GM21390 (cell line): Measurements from ENCODE around the gene AGBL1.

Experiments
- ATAC-seq: cut with Tn5 transposase; IDR thresholded peaks from one replicate; pipeline ENCODE4 v1.9.1; 2021; ENCODE audit not compliant: unreplicated experiment

The AGBL1 gene

DNA sequence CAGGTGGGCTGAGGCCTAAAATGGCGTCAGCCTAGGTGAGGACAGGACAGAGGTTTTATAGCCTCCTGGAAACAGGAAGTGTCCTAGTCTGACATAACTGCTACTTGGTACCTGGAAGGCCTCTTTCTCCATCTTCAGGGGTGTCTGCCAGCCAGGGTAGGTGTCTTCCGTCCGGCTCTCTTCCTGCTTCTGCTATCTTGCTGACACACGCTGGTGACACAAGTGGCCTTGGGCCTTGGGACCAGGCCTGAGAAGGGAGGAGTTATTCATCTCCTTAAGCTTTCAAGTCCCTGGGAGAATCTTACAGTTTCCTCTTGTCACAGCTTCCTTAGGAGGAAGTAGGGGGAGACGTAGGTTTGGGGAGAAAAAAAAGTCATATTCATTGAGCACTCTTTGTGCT is 551.3 kb downstream of the AGBL1 start:
- no peak for ATAC-seq

DNA sequence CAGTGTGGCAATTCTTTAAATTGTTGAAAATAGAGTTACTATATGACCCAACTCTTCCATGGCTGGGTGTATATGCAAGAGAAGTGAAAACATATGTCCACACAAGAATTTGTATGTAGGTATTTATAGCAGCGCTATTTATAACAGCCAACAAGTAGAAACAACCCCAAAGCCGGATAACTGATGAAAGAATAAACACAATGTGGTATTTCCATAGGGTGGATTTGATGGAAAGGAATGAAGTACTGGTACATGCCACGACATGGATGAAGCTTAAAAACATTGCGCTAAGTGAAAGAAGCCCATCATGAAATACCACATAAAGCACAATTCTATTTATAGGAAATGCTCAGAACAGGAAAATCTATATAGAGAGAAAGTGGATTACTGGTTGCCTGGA is 554.5 kb downstream of the AGBL1 start:
- no peak for ATAC-seq

DNA sequence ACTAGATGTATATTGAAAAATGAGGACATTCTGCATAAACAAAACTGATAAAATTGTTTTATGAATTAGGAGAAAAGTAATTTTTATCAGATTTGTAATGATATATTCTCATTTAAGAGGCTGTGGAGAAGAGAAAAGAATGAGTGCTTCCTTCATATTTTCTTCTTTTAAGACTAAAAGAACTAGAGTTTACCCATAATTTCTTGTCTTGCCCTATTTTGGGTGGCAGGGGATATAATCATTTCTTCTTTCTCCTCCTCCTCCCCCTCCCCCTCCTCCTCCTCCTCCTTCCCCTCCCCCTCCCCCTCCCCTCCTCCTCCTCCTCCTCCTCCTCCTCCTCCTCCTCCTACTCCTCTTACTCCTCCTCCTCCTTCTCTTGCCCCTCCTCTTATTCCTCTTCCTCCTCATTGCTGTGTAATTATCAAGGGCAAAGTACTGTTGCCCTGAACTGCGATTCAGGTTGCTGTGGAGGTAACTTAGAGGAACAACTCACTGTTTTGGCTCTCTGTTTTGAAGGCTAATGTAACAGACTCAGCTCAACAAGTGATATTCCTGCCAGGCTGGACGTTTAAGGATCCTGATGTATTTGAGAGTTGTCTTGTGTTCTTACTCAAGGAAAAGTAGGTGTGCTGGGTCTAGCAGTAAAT is 555.4 kb downstream of the AGBL1 start:
- no peak for ATAC-seq

DNA sequence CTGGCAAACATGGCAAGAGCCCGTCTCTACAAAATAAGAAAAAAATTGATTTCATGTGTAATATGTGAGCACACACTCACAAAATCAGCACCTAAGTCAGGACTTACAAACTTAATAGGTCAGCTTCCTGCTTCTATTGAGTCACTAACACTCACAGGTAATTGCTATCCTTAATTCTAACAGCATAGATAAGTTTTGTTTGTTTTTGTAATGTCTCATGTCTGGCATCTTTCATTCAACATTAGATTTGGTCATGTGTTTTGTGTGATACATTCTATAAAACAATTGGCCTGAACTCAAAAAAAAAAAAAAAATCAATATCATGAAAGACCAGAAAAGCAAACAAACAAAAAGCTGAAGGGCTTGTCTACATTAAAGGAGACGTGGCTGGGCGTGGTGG is 564.7 kb downstream of the AGBL1 start:
- no peak for ATAC-seq

DNA sequence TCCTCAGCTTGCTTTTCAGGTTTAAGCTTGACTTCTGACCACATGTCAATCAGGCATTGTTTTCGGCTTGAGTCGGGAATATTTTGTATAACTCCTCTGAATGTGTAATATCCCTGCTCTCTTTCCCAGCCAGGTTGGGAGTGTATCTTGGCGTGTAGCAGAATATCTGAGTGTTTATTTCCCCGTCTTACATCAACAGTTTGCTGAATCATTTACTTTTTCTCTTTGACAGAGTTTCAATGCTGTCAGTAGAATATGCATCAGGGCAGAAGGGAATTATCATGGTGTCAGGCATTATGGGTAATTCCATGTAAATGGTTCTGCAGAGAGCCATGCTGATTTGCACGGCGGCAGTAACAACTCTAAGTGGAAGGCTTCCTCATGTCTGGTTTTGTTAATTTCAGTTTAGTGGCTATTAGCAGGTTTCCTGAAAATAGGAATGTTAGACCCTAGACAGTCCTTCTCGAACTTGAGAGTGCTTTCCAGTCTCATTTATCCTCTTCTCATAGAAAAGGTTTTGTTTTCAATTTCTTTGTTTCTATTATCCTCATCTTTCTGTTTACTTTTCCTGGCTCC is 566.3 kb downstream of the AGBL1 start:
- no peak for ATAC-seq

DNA sequence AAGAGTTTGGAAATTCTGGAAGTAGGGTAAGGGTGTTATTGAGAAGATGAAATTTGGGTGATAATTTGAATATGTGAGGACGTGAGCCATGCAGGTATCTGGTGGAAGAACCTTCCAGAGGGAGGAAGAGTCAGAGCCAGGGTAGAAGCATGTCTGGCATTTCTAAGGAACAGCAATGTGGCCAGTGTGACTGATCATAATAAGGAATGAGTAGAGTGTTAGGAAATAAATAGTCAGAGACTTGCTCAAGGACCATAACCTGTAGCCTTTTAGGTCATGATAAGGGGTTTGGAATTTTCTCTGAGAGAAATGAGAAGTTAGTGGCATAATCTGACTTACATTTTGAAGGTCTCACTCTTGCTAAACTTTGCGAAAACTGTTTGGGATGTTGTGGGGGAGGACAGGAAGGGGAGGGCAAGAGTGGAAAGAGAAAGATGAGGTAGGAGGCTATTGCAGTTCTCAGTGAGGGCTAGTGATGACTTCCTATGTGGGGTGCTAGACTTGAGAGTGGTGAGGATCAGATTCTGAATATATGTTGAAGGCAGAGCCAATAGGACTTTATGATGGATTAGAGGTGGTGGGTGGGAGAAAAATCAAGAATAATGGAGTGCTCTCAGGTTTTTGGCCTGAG is 568.3 kb downstream of the AGBL1 start:
- no peak for ATAC-seq

DNA sequence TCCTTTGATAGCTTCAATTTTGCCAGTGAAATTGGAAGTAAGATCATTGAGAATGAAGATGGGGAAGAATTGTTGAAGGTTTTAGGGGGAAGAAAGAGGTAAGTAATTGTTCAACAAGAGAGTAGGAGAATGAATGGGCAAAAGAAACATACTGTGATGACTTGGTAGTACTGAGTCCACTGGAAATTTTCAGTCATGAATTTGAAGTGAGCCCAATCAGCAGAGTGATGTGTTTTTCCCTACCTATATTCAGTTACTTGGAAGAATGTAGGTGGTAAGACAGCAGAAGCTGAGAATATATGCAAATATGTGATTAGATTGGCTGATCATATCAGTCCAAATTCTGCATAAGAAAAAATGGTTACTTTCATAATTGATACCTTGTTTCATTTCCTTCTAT is 569.6 kb downstream of the AGBL1 start:
- ATAC-seq = no peak

DNA sequence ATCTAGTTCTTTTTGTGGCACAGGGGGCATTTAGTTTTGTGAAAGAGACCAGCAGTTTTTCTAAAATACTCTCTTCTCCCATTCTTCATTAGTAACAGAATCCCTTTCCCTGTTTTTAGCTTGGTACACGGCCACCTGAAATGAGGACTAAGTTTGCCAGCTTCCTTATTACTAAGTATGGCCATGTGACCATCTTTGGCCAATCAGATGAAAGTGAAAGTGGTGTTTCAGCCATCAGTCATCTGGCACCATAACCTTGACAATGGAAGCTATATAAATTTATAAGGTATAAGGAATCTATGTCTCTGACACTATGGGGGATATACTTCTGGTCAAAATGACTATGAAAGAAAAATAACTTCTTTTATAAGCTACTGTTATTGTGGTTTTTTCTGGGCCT is 570.4 kb downstream of the AGBL1 start:
- ATAC-seq = no peak

DNA sequence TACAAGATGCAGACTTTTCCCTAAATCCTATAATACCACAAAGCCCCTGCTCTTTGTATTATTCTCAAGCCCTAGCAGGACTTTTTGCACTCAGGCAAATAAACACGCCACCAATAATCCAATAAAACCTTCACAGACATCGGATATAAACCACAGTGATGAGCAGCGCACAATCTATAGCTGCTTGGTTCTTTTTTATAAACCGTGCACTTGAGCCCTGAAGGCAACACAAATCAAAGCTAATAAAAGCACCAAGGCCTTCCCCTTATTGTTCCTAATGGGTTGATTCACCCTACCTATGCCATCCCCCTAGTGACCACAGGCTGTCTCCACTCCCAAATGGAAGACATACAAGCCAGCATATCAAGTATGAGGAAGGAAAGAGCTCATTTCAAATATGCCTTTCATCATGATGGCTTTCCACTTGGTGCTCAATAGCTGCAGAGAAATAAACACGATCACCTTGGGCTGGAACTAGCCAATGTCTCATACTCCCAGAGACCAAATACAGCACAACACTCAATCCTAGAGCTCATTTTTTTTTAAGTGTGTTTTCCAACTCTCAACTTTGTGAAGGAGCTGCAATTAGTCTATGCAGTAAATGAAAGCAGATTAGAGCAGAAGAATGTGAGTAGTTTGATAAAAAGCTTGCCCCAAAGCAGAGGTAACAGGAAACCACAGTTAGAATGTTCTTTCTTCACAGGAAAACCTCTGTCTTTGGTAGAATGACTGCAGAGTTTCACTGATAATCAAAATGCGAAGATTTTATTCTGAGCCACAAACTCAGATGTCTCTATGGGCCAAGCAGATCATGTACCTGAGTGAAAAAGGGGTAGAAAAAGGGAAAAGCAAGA is 573.9 kb downstream of the AGBL1 start:
- no peak for ATAC-seq

DNA sequence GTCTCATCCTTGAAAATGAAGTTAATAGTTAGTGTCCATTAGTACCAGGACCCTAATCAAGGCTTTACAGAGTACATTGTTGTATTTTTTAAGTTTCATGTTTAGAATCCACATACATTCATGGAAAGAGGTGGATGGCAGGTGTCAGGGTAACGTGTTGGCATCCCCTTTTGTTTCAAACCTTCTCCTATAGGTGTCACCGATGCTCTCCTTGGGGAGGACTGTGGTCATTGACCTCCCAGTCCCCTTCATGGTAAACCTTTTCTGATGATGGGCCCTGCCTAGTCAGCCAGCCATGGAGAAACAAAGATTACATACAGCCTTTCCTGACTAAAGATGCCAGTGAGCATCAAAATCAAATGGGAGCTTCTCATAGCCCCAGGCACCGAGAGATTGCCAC is 574.8 kb downstream of the AGBL1 start:
- no peak for ATAC-seq

DNA sequence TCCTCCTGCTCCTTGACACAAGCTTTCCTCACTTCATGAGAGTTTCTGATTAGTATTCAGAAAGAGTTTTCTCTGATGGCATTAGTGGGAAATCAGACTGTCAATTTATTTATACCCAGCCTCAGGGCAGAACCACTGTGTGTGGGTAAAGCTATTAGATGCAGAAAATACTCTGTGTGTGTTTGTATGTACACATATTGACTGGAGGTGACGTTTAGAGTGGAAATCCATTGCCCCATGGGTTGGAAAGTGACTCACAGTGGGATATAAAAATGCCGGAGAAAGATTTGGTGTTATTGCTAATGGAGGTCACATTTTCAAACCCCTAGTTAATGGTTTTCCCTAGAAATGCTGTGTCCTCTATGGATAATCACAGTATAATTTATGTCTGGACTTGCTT is 577.6 kb downstream of the AGBL1 start:
- ATAC-seq = no peak

DNA sequence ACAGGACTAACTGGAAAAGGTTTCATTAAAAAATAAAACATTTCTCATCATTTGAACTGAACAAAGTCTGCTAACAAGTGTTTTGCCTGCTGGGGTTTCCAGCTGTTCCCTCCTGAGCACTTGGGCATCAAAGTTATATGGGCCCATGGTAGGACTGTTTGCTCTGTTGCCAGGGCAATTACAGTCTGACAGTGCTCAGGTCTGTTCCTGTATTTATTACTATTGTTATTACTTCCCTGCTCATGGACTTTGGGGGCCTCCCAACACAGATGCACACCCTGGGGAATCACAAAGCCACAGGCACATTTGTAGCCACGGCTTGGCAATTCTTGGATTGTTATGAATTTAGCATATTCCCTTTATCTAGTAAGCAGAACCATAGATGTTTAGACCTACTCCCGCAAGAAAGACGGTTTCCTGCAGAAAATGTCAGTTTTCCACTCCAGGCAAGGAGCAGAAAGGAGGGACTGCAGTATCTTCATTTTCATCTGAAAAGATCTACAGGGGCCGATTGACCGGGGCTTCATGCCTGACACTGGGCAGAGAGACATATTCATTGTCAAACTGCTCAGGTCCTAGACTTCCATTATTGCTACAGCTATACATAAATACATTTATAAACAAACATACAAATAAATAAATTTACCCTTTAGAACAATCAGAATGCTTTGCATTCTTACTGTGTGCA is 580.2 kb downstream of the AGBL1 start:
- no peak for ATAC-seq

DNA sequence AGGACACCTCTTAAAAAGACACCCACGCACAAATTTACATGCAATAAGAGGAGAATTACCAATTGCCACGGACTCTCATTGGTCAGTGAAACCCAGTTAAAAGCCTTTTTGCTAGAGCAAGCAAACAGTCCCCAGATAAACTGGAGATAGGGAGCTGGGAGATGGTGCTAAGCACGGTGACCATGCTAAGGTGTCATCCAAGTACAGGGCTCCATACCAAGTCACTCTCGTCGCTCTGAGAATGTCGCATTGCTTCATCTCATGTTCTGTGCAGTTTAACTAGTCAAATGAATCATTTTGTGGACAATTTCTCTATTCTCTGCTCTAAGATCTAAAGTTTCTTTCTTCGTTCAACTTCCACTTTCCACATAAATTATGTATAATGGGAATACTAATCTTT is 581.9 kb downstream of the AGBL1 start:
- ATAC-seq = no peak

DNA sequence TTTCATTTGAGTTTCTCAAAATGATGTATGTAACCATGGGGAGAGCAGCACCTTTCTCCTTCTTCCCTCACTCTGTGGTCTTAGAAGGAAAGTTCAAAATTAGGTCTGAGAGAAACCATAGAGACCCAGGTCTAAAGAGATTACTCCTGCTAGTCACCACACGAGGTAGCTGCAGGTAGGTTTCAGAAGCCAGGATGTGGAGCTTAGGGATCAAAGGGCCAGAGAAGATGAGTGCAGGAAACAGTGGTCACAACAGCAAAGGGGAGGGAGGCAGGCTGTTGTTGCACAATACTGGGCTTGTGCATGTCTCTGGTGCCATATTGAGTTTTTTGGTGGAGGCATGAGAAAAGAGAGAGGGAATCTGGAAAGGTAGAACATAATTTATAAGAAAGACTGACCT is 583.6 kb downstream of the AGBL1 start:
- no peak for ATAC-seq

DNA sequence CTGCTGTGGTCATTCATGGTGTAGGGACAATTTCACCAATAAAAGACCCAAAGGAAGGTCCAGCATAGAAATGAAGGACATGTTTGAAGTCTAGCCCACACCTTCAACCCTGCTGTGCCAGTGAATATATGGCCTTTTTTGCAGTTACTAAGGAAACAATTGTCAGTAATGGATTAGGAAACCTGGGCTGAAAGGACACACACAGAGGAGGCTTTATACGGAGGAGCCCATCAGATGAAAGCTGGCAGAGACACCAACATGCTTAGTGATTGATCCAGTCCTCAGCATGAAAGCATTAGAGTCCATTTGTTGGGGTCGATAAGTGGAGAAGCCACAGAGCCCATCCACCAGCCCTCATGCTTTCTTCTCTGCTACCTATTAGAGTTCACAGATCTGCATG is 584.3 kb downstream of the AGBL1 start:
- ATAC-seq = no peak

DNA sequence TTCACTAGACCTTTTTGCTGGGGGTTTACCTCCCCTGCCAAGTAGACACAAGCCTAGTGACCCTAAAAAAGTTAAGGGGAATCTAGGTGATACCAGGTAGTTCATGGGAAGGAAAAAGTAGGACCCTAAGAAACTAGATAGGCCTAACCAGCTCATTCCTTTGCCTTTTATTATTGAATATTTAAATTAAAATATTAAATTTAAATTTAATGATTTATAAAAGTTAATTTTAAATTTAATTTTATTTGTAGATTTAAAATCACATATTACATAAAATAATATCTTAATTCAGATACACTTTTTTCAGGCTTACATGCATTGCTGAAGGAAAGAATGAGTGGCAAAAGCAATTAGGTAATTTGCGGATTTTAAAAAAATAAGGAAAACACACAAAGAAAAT is 584.9 kb downstream of the AGBL1 start:
- no peak for ATAC-seq

DNA sequence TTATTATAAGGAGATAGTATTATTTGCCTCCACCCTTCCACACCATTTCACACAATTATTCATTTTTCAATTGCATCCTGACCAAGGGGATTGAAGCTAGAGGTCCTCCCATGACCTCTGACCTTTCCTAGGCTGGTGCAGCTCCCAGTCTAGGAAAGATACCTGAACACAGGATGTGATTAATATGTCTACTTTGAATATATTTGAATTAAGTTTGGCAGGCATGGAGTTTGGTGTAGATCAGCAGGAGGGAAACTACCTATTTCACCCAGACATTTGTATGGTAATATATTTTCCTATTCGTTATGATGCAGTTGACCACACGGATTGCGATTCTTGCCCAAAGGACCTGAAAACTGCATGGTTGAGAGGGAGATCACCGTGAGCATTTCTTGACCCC is 596.3 kb downstream of the AGBL1 start:
- no peak for ATAC-seq

DNA sequence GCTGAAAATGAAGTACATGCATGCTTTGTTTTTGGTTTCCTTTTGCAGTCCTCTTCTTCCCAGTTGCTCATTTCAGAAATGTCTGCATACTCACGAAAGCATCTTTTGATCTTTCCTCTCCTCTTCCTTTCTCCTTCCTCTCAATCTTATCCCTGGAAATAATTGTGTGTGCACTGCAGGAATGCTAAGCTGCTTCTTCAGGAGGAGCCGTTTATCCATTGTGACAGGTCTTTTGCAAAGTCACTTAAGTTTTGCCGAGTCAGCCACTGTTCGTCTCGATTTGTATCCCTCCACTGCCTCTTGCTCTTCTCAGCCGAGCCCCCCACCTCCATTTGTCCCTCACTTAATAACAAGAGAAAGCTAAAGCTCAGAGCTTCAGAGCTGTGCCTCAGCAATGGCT is 597.6 kb downstream of the AGBL1 start:
- no peak for ATAC-seq

DNA sequence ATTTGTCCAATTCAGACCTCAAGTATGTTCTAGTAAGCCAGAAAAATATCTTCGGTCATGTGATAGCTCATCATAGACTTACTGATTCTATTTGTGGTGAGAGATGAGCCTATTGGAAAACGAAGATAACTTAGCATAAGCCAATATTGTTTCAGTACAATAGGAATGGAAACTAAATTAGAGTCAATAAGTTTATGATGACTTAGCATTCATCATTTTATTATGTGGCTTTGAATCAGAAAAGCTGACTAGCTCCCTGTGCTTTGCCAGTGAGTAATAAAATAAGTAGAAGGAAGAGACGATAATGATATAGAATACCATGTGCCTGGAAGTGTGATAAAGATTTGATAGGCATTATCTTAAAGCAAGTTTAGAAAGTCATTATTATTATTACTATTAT is 605.6 kb downstream of the AGBL1 start:
- ATAC-seq = no peak

DNA sequence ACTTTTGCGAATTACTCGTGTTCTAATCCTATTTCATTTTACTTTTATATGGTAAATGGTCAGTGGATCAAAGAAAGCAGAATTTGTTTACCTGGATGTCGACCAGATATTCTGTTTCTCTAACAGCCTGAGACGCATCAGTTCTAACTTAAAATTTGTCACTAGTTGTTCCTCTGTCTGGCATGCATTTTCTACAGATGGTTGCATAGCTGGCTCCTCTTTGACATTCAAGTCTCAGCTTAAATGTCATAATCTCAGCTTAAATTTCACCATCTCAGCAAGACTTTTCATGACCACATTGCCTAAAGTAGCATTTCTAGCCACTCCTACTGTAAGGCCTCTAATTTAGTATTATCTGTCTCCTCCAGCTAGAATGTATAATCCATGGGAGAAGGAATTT is 609.3 kb downstream of the AGBL1 start:
- ATAC-seq = no peak

DNA sequence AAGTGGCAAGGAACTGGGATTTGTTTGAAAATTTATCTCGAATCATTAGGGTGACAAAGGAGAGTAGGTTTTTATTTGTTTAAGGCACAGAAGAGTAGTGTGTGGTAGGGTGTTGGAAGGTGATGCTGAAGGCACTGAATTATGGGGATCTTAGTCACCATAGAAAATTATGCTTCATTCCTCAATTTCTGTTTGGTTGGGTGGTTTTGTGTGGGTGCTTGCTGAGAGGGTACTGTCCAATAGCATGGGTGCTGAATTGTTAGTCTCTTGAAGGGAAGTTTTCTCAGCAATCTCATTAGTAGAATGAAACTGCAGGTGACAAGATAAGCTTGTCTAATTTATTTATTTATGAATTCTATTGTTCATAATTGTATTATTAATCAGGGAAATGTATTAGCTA is 610.9 kb downstream of the AGBL1 start:
- ATAC-seq = no peak
